Fibroblast of skin of left biceps (primary cell): ENCODE data around the gene GRM7.
"Not testable (repeated sequence)": the region's sequence is repeated elsewhere in the genome, so short reads cannot be mapped to it uniquely, and the experiment has no call there.

Experiments used
- DNase-seq, 2 experiments: peaks; one replicate each; pipeline ENCODE4 v3.0.0-alpha.2; 2013; ENCODE audit warnings: low read depth in 2 of 2

Gene GRM7

GRCh38 chr3:6860954-6861624 is at the start of gene GRM7:
TSS of gene GRM7 (plus strand) at chr3:6861115.
- peak in 1 of 2 experiments; percentile 11 for DNase-seq

GRCh38 chr3:6821411-6821810 is 39.5 kb upstream of the GRM7 start:
- no peak for DNase-seq

GRCh38 chr3:6825524-6825923 is 35.4 kb upstream of the GRM7 start:
- no peak for DNase-seq

- DNase-seq = no peak
Observed at GRCh38 chr3:6827453-6827852, 33.5 kb upstream of the GRM7 start.

GRCh38 chr3:6844723-6845122 is 16.2 kb upstream of the GRM7 start:
- DNase-seq = no peak

GRCh38 chr3:6854184-6854583 is 6.7 kb upstream of the GRM7 start:
- no peak for DNase-seq

- DNase-seq = no peak
Observed at GRCh38 chr3:6857510-6857909, 3.4 kb upstream of the GRM7 start.

GRCh38 chr3:6860149-6860953 is 564 bp upstream of the GRM7 start:
- no peak for DNase-seq

GRCh38 chr3:6861625-6862000 is 698 bp downstream of the GRM7 start:
- DNase-seq = no peak

GRCh38 chr3:6862041-6862879 is 1.3 kb downstream of the GRM7 start:
- no peak for DNase-seq

GRCh38 chr3:6862880-6863195 is 1.9 kb downstream of the GRM7 start:
- DNase-seq = no peak

GRCh38 chr3:6867269-6867668 is 6.4 kb downstream of the GRM7 start:
- no peak for DNase-seq

GRCh38 chr3:6878731-6879130 is 17.8 kb downstream of the GRM7 start:
- no peak for DNase-seq

GRCh38 chr3:6912240-6912639 is 51.3 kb downstream of the GRM7 start:
- DNase-seq = no peak

GRCh38 chr3:6915898-6916297 is 55.0 kb downstream of the GRM7 start:
- no peak for DNase-seq

- no peak for DNase-seq
Observed at GRCh38 chr3:6921066-6921465, 60.2 kb downstream of the GRM7 start.

- no peak for DNase-seq
Observed at GRCh38 chr3:6921876-6922275, 61.0 kb downstream of the GRM7 start.

GRCh38 chr3:6928064-6928463 is 67.1 kb downstream of the GRM7 start:
- no peak for DNase-seq

- DNase-seq = no peak
Observed at GRCh38 chr3:6929918-6930317, 69.0 kb downstream of the GRM7 start.

GRCh38 chr3:6935418-6935817 is 74.5 kb downstream of the GRM7 start:
- not testable (repeated sequence) for DNase-seq

GRCh38 chr3:6935970-6936369 is 75.1 kb downstream of the GRM7 start:
- DNase-seq = no peak

GRCh38 chr3:6962801-6963200 is 101.9 kb downstream of the GRM7 start:
- DNase-seq = no peak

GRCh38 chr3:6965881-6966280 is 105.0 kb downstream of the GRM7 start:
- DNase-seq = no peak
